Measurements from ENCODE around the gene TPP1. TPM values are rescaled to one million over a fixed set of nuclear protein-coding genes. Genes with fewer than 3 reads are reported as not detected.

The TPP1 gene
- total and polyA plus RNA-seq, 9 of the 15 experiments (the other 6 are each of a cell fraction or from before 2014, with no cell fraction given) = 7.5 to 75.8 (median 15.7) TPM

DNA sequence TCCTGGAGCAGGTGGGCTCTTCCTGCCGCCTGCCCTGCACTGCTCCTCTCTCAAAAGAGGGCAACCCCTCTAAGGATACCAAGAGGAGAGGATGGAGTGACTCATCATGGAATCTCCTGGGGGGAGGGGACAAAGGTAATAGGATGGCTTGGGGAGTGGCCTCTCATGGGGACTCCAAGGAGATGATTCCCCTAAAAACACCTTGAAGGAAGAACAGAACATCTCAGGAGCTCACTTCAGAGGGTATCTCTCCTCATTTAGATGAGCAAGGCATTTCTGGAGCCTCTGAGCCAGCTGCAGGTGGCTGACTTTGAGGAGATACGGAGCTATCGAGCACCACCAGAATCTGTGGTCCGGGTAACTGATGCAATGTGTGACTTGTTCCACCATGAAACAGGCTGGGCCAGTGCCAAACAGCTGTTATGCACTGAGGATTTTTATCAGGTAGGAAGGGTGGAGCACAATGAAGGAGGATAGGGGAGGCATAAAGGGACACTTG is 56.1 kb downstream of the TPP1 start (continued):
- TF ChIP-seq ZNF175 (CRISPR knock-in tag; IDR thresholded peaks at IDR 0.05; ENCODE audit: low read depth) (0 out of 2 replicates have a peak, but pooled peaks have one; percentile 27), L3MBTL2 (IDR thresholded peaks at IDR 0.05) (peak; percentile 44; the same call in 1 of the 2 replicates), ZNF134 (CRISPR knock-in tag; conservative IDR thresholded peaks at IDR 0.05) (no peak), ARID2 (IDR thresholded peaks at IDR 0.05) (no peak), SOX6 (IDR thresholded peaks at IDR 0.05) (peak; percentile 90), SAFB (IDR thresholded peaks at IDR 0.05; ENCODE audit: borderline replicate concordance, low read depth, low read length) (no peak), ZNF212 (CRISPR knock-in tag; IDR thresholded peaks at IDR 0.05) (no peak), ATF7 (IDR thresholded peaks at IDR 0.05) (peak; percentile 83; the same call in 1 of the 2 replicates), TBL1XR1 (IDR thresholded peaks at IDR 0.05; ENCODE audit: low read length in 2 of 2) (peak; percentile 31 to 82; a peak in 3 of 4 replicates), TCF3 (CRISPR knock-in tag; IDR thresholded peaks at IDR 0.05) (peak; percentile 97), CEBPG (CRISPR knock-in tag; IDR thresholded peaks at IDR 0.05) (peak; percentile 96), CEBPG (tag; conservative IDR thresholded peaks at IDR 0.05 in 1 of 2, IDR thresholded peaks at IDR 0.05 in 1 of 2) (peak; percentile 62 to 84; a peak in 3 of 4 replicates), CTBP1 (IDR thresholded peaks at IDR 0.05; ENCODE audit: borderline replicate concordance) (peak; percentile 99), ZNF77 (CRISPR knock-in tag; IDR thresholded peaks at IDR 0.05) (no peak), PTBP1 (IDR thresholded peaks at IDR 0.05; ENCODE audit: low read depth, low read length) (no peak), HSF4 (CRISPR knock-in tag; IDR thresholded peaks at IDR 0.05; ENCODE audit: borderline replicate concordance) (no peak), KLF16 (IDR thresholded peaks at IDR 0.05) (peak; percentile 94), GATAD2A (IDR thresholded peaks at IDR 0.05) (no peak), CBFA2T3 (IDR thresholded peaks at IDR 0.05) (peak; percentile 97), ZNF707 (CRISPR knock-in tag; conservative IDR thresholded peaks at IDR 0.05) (no peak), CREM (IDR thresholded peaks at IDR 0.05; ENCODE audit: low read depth) (peak; percentile 66)
- TF ChIP-seq, protein P1, sequence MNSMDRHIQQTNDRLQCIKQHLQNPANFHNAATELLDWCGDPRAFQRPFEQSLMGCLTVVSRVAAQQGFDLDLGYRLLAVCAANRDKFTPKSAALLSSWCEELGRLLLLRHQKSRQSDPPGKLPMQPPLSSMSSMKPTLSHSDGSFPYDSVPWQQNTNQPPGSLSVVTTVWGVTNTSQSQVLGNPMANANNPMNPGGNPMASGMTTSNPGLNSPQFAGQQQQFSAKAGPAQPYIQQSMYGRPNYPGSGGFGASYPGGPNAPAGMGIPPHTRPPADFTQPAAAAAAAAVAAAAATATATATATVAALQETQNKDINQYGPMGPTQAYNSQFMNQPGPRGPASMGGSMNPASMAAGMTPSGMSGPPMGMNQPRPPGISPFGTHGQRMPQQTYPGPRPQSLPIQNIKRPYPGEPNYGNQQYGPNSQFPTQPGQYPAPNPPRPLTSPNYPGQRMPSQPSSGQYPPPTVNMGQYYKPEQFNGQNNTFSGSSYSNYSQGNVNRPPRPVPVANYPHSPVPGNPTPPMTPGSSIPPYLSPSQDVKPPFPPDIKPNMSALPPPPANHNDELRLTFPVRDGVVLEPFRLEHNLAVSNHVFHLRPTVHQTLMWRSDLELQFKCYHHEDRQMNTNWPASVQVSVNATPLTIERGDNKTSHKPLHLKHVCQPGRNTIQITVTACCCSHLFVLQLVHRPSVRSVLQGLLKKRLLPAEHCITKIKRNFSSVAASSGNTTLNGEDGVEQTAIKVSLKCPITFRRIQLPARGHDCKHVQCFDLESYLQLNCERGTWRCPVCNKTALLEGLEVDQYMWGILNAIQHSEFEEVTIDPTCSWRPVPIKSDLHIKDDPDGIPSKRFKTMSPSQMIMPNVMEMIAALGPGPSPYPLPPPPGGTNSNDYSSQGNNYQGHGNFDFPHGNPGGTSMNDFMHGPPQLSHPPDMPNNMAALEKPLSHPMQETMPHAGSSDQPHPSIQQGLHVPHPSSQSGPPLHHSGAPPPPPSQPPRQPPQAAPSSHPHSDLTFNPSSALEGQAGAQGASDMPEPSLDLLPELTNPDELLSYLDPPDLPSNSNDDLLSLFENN (IDR thresholded peaks at IDR 0.05; ENCODE audit: low read depth in 2 of 2, low read length in 2 of 2) = peak in 1 of 2 experiments; percentile 87; a peak in 2 of 4 replicates
- TF ChIP-seq, protein P2, sequence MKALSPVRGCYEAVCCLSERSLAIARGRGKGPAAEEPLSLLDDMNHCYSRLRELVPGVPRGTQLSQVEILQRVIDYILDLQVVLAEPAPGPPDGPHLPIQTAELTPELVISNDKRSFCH (CRISPR knock-in tag; IDR thresholded peaks at IDR 0.05) = no peak
- TF ChIP-seq, protein P2 (tag; IDR thresholded peaks at IDR 0.05) = no peak
- TF ChIP-seq, protein P3, sequence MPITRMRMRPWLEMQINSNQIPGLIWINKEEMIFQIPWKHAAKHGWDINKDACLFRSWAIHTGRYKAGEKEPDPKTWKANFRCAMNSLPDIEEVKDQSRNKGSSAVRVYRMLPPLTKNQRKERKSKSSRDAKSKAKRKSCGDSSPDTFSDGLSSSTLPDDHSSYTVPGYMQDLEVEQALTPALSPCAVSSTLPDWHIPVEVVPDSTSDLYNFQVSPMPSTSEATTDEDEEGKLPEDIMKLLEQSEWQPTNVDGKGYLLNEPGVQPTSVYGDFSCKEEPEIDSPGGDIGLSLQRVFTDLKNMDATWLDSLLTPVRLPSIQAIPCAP (CRISPR knock-in tag; IDR thresholded peaks at IDR 0.05; ENCODE audit: borderline replicate concordance) = no peak

Measured in K562 (cell line).